HL-60/S4 treated with phorbol 12-myristate 13-acetate at 8.2 ng/mL for 4 days and 3 days (cell line): ENCODE data around the gene NOXA1.
"Not testable (repeated sequence)": the region's sequence is repeated elsewhere in the genome, so short reads cannot be mapped to it uniquely, and the experiment has no call there.

Experiments used
- in situ Hi-C: fragments of 300-500 bp; cut with MboI; formaldehyde crosslinking; loops from 2 replicates; pipeline ENCODE4 v1.15.0; 2022; ENCODE audit warnings: low sequenced_read_pairs

Gene NOXA1

DNA sequence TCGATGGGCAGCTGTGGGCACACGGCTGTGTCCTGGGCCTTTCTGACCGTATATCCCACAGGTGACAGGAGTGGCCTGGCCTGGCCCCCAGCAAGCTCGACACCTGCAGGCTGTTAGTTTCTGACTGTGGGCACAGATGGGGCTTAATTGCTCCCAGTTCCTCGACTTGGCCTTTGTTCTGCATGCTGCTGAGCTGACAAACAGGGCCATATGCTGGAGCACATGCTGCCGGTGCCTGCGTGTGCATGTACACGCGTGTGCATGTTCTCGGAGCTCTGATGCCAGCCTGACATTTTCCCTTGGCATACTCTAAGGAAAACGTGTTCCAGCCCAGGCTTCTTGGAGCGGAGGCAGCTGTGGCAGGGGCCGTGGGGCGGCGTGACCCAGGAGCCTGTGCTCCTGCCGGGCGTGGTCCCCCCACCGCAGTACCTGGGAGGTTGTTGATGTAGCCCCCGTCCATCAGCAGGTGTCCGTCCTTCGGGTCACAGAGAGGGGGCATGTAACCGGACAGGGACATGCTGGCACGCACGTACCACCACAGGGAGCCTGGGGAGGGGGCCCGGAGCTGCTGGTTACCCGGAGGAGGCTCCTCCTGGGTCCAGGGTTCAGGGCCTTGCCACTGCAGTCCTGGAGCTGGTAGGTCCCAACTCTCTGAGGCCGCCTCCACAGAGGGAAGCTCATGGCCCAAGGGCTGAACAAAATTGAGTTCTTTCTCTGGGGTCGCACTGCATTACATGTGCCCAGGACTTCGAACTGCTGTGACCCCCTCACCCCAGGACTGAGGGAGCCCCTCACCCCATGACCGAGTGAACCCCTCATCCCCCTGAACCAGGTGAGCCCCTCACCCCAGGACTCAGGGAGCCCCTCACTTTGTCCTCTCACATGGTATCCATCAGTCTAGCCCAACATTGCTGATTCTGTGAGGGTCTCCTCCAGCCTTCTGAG, 40.1 kb downstream of the NOXA1 start:
- in situ Hi-C loops, result no loop called here

DNA sequence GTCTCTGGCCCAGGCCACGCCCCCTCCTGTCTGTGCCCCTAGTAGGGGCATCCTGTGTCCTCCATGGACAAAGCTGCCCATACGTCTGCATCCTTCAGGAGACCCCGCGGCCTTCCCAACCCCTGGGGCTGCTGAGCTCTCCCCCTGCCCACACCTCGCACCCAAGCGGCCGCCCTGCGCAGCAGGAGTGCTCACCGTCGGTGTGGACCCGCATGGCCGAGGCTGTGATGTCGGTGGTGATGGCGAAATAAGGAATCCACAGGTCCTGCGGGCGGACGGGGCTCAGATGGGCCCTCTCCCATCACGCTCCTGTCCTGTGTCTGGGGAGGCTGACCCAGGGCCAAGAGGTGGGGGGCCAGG, 40.7 kb downstream of the NOXA1 start:
- in situ Hi-C loops, result no loop called here

DNA sequence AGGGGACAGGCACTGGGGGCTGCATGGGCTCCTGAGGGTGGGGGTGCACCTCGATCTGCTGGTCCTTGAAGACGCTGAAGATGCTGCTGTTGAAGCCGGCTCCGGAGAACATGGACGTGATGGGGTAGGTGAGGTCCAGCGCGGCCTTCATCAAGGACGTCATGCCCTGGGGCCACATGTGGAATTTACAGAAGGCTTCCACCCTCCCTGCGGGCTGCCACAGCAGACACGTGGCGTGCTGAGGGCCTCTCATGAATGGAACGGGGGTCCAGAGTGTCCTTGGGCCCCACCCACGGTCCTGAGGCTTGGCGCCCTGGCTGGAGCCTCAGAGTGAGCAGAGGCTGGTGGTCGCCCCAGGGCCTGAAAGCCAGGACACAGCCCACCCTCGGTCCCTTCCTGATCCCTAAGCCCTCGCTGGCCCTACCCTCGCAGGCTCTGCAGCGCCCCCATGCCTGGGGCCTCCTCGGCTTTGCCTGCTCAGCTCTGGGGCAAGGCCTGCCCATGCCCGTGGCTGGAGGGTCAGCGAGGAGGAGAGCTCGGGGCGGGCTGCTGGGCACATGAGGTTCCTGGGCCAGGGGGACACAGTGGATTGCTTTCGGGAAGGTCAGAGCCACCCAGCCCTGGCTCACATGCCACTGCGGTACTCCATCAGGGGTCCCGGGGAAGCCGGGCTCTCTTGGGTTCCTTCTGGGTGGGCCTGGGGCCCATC, 41.3 kb downstream of the NOXA1 start:
- in situ Hi-C loops, result no loop called here

DNA sequence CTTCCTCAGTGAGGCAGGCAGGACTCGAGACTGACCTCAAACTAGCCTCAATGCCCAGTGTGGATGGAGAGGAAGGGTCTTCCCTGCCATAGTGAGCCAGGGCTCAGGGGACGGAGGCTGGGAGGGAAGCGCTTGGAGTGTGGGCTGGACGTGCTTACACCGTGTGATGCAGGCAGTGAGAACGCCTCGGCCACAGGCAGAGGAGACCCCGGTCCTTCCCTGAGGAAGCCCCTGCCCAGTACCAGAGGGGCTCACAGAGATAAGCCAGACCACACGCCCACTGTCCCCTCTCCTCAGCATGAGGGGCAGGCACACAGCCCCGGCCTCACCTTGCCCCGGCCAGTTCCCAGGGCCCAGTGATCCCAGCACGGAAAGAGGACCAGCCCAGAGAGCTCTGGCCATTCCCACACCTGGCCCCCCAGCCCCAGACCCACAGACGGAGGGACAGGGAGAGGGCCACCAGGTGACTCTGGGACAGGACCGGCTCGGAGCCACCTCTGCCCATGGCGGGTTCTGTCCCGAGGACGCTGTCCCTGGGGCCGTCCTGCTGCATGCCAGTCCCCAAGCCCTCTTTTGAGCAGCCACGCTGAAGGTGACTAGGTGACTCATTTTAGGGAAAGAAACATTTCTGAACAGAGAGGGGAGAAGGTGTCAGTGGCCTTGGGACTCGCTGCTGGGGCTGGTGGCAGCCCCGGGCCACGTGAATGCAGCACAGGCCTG, 42.0 kb downstream of the NOXA1 start:
- in situ Hi-C loops, result no loop called here

DNA sequence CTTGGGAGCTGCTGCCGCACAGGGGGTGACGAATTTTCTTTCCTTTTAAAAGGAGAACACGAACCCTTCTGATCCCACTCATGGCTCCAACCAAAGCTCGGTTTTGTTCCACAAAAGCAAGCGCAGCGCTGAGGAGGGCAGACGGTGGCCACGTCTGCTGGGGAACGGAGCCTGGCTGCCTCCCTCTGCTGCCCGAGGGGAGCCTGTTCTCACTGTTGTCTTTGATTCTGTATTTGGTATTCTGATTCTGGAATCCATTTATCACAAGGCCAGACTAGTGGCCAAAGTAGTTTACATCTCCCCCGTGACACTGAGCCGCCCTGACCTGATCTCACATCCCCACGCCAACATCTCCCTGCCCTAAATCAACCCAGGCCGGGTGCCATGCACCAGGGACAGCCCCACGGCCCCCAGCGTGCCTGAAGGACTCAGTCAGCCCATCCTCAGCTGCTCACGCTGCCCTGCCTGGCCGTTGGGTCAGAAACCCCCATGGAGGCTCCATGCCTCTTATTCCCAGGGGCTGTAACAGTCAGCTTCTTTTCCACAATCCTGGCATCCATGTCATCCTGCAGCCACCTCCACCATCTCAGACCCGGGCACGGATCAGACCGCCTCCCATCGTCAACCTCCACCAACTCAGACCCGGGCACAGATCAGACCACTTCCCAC, 42.7 kb downstream of the NOXA1 start:
- in situ Hi-C loops, result no loop called here

DNA sequence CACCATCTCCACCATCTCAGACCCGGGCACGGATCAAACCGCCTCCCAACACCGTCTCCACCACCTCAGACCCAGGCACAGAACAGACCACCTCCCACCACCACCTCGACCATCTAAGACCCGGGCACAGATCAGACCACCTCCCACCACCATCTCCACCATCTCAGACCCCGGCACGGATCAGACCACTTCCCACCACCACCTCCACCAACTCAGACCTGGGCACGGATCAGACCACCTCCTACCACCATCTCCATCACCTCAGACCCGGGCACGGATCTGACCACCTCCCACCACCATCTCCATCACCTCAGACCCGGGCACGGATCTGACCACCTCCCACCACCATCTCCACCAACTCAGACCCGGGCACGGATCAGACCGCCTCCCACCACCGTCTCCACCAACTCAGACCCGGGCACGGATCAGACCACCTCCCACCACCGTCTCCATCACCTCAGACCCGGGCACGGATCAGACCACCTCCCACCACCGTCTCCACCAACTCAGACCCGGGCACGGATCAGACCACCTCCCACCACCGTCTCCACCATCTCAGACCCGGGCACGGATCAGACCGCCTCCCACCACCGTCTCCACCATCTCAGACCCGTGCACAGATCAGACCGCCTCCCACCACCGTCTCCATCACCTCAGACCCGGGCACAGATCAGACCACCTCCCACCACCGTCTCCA, 43.3 kb downstream of the NOXA1 start:
- in situ Hi-C loops, result not testable (repeated sequence)

DNA sequence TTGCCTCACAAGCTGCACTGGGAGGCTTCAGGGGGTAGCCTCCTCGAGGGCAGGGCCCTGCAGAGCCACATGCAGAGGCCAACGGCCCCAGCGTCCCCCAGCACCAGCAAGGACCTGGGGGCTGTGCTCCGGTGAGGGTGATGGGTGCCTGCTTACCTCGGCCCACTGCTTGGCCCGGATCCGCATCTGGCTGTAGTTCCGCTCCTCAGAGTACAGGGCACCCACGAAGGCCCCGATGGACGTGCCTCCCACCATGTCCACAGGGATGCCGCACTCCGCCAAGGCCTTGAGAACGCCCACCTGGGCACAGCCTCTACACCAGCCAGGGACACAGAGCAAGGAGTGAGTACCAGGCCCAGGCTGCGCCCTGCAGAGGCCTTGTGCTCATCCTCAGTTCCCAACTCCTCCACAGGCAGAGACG, 44.0 kb downstream of the NOXA1 start:
- in situ Hi-C loops, result no loop called here

DNA sequence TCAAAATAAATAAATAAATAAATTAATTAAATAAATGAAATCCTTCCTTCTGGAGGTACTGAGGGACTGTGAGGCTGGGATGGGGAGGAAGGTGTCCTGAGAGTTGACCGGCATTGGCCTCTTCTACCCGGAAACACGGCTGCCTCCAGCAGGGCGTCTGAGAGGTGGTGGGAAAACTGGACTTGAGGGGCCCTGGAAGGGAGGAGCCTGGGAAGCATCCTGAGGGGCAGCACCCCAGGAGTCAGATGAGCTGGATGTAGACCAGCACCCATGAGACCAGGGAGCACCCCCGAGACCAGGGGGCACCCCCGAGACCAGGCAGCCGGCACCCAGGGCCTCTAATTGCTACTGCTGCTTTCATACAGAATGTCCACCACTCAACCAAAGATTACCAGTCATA, 44.7 kb downstream of the NOXA1 start:
- in situ Hi-C loops, result no loop called here

DNA sequence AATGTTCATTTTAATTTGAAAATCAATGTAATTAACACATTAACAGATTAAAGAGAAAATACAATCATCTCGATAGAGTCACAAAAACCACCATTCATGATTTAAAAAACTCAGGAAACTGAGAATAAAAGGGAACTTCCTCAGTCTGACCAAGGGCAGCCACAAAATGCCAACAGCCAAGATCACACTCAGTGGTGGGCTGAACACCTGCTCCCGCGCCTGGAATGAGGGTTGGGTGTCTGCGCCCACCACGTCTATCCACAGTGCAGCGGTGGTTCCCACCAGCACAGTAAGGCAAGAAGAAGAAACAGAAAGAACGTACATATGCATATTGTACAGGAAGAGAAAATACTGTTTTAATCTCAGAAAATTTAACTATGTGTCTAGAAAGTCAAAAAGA, 47.6 kb downstream of the NOXA1 start:
- in situ Hi-C loops, result no loop called here

DNA sequence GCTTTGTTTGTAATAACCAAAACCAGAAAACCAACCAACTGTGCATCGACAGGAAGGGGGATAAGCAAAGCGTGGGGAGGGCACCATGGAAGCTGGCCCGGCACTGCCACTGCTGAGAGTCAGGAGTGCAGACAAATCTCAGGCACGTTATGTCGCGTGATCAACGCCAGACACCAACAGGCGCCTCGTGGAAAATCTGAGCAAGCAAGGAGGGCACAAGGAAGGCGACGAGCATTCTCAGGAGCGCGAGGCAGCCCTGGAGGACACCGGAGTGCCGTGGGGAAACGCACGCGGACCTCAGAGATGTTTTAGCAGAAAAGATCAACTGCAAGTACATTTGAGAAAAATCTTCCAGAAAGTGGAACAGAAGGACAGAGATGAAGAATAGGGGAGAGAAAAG, 51.1 kb downstream of the NOXA1 start:
- in situ Hi-C loops, result no loop called here

DNA sequence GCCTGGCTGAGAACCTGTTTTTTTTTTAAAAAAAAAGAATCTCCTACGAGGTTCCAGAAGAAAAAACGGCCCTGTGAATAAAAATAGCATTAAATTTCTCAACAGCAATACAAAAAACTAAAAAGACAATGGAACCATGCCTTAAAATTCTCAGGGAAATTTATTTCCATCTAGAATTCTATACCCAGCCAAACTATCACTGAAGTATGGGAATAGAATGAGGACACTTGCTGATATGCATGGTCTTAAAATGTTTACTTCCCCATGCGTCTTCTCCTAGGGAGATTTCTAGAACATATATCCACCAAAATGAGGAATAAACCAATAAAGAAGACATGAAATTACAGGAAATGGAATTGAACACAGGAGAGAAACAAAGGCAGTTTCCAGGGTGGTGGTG, 52.5 kb downstream of the NOXA1 start:
- in situ Hi-C loops, result no loop called here

DNA sequence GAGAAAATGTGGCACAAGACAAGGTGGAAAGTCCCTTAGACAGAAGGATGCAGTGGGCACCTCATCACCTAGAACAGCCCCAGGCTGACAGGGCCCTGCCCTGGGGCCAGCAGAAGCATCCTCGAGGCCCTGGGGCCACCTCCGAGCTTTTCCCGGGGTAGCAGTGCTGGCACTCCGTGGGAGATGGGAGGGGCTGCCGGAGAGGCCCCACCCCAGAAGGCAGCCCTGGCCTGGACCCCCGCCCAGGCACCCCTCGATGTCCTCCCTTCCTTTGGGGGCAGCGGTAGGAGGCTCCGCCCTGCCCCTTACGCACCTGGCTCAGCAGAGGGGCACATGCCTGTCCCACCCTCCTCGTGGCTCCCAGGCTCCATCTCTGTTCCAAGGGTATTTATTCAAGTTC, 53.7 kb downstream of the NOXA1 start:
- in situ Hi-C loops, result no loop called here

DNA sequence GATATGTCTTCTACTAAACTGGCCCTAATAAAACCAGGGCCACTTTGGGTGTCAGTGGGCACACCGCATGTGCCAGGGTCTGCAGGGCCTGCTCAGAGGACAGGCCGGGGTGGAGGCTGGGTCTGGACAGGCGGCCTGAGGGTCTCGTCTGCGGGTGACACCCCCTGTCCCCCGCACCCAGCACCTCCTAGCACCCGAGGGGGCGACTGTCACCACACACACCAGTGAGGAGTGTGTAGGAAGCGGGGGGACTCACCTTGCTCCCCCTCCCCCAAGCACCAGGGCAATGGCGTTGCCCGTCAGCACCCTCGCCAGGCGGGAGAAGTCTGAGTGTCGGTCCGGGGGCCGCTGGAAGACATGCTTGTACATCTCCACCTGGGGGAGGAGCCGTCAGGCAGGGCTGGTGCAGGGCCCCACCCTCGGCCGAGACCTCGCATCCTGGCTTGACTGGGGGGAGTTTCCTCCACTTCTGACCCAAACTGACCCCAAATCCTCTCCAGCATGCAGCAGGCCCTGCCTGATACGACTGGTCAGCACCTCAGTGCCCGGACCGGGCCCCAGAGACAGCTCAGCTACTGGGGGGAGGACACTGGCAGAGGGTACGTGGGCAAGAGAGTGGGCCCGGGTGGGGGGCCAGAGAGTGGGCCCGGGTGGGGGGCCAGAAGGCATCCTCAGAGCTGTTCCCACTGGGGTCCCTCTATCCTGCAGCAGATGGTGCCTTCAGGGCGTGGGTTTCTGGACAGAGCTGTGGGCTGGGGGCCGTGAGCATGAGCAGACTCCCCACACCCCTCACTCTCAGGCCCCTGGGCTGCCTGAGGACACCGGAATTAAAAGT, 54.8 kb downstream of the NOXA1 start:
- in situ Hi-C loops, result no loop called here

DNA sequence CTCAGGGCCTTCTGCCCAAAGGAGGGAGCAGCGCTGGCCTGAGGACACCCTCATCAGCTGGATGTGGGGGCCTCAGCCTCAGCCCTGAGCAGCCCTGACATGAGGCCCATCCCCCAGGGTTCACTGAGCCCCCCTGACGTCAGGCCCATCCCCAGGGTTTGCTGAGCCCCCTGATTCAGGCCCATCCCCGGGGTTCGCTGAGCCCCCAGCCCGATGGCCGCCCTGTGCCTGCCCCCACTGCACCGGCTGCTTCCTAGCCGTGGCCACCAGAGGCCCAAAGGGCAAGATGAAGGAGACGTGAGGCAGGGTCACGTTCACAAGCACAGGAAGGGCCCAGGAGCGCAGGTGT, 55.4 kb downstream of the NOXA1 start:
- in situ Hi-C loops, result no loop called here

DNA sequence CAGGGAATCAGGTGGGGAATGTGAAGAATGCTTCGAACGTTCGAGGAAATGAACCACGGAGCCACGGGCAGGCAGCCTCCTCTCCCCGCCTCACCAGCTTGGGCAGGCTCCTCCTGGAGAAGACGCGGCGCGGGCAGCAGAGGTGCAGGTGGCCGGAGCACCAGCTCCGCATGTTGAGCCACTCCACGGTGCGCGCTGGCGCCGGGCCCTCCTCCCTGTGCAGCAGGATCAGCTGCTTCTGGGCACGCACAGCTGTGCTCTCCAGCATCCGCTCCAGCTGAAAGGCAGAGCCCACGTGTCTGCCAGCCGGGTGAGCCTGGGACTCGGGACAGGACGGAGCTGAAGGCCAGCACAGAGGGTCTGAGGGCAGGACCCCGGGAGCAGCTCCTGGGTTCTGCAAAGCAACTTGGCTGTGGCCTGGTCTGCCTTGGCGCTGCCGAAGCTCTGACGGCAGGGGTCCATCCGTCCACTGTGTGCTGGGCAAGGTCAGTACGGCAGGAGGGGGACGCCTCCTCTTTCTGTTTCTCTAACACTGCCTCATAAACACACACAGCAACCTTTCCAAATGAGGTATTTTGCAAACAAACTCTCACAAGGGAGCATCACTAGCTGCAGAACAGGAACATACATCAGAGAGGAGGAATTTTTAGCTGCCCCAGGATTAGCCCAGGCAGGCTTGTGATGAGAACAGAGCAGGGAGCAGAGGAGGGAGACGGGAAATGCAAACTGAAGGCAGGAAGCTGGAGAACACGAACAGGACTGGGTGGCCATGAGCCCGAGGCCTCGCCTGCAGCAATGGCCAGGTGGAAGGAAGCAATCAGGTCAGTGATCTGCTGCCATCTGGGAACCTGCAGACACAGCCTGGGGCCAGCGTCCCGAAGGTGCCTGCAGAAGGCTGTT, 56.0 kb downstream of the NOXA1 start:
- in situ Hi-C loops, result no loop called here

DNA sequence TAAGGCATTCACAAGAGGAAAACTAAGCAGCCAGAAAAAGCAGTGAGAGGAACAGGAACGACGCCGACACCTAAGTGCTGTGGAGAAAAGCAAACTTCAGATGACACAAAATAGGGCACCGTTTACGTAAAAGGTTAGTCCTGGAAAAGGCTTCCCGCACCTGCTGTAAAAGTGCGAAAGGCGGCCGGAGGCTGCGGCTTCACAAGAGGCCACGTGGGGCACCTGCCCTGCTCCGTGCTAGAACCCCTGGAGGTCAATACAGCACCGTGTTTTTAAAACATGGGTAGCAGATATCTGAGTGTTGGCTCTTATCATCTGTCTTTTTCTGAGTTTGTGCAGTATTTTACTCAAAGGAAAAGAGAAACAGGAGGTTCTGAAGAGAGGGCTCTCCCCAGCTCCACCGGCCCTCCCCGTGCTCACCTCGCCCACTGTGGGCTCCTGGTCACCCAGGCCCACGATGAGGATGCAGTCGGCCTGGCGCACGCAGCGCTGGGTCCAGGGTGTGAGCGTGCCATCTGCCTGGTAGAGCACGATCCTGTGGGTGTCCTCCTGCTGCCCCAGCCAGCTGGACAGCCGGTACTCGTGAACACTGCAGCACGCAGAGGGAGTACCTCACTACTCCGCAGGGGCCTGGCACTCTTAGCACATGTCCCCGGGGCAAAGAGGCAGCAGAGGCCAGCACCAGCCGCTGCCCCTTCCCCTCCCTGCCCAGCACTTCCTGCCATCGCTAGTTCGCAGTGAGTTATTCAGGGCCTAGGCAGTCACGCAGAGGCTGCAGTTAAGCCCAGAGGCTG, 56.9 kb downstream of the NOXA1 start:
- in situ Hi-C loops, result no loop called here

DNA sequence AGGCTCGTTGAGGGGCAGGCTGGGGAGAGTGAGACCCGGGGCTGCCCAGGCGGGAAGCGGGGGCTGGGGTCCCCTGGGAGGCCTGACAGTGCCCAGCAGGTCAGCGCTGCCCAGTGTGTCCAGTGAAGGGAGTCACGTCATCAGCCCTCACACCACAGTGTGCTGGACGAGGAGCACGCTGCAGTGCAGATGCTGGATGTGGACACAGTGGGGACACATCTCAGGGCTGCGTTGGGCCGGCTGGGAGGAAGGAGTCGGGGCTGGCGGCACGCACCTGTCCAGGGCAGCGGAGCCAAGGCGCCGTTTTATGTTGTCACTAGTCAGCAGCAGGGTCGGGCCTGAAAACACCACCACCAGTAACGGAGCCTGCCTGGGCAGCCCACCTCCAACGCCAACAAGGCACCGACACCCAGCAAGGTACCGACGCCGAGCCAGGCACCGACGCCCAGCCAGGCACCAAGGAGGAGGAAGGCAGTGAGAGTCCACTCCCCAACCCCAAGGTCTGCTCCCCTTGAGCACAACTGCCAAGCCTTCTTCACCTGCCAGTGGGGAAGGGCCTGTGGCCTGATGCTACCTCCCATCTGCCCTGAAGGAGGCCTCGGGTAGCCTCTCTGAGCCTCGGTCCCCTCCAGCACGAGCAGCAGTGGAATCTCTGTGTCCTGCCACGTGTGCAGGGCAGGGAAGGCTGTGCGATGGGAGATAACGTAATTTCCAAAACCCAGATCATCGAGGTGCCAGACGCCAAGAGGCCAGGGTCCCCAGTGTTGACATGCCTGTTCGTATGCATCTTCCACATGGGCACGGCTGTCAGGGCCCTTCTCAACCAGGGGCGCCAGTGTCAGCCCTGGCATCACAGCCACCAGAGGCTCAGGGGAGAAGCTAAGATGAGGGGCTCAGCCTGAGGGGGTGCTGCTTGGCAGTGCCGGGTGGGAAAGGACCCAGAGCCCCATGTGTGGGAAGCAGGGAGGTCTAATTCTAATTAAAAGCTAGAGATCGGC, 57.8 kb downstream of the NOXA1 start:
- in situ Hi-C loops, result no loop called here
